HG02759 (cell line): ENCODE data around the gene PLCB1.

Experiments used
- ATAC-seq: cut with Tn5 transposase; IDR thresholded peaks from one replicate; pipeline ENCODE4 v1.9.1; 2021; ENCODE audit warnings: mild to moderate bottlenecking, moderate library complexity; ENCODE audit not compliant: unreplicated experiment

Gene PLCB1

DNA sequence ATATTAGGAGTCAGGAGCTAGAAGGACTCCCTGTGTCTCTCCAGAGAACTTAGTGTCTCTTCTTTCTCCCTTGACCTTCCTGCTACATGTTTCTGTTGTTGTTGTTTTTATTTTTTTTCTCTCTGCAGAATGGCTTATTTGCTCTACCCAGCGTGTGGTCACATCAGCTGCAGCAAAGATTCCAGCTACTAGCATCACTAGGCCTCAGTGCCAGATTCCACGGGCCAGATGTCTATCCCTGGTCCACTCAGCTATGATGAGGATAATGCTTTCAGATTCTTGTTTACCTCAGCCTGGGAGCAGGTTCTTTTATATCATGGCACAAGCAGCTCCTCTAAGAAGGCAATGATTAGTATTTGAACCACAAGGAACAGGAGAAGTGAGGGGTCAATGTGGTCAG, 110.0 kb downstream of the PLCB1 start:
- no peak for ATAC-seq

- no peak for ATAC-seq
These were observed 111.0 kb downstream of the PLCB1 start for GRCh38 chr20:8242827-8243724.

- no peak for ATAC-seq
These were observed 112.6 kb downstream of the PLCB1 start for GRCh38 chr20:8244637-8245036.

DNA sequence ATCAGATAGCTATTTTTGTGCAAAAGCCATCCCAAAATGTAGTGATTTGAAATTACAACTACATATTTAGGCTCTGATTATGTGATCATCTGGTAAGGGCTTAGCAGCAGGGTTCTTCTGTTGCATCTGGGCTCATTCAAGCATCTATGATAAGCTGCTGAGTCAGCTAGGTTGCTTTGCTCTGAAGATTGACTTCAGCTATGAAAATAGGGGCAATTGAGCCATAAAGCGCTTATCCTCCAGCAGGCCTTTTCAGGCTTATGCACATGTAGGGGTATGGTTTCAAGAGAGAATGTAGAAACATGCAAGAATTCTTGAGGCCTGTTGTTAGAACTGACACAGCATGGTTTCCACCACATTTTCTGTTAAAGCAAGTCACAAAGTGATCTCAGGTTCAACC, 114.1 kb downstream of the PLCB1 start:
- no peak for ATAC-seq

DNA sequence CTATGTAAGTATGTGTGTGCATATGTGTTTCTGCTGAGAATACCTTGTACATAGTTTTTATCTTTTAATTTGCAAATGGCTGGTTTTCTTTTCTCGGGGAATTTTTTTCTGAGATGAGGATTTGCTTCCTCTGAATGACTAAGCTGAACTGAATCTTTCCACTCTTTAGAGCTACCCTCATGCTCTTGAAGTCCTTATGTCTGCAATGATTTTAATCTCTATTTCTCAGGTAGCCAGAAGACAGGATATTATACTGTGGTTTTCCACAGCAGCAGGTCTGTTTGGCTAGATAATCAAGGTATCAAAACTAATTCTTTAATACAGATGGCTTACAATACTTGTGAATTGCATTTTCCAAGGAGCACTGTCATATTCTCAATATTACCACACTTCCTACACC, 114.7 kb downstream of the PLCB1 start:
- no peak for ATAC-seq

- no peak for ATAC-seq
These were observed 116.0 kb downstream of the PLCB1 start for GRCh38 chr20:8248051-8248450.

DNA sequence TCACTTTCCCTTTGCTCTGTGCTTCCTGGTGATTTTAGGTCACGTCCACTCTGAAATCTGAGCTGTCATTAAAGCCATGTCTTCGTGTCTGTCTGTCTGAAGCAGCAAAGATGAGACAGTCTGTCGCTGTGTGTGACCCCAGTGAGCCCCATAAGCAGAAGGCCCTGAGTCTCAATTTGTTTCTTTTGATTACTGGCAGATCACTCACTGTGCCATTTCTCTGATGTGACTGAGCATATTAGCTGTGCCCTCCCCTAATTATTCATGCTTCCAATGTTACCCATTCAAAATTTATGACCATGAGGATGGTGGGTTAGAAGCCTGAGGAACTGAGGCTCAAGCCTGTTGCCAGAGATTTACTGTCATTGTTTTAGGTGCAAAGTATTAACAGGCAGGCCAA, 117.6 kb downstream of the PLCB1 start:
- no peak for ATAC-seq

DNA sequence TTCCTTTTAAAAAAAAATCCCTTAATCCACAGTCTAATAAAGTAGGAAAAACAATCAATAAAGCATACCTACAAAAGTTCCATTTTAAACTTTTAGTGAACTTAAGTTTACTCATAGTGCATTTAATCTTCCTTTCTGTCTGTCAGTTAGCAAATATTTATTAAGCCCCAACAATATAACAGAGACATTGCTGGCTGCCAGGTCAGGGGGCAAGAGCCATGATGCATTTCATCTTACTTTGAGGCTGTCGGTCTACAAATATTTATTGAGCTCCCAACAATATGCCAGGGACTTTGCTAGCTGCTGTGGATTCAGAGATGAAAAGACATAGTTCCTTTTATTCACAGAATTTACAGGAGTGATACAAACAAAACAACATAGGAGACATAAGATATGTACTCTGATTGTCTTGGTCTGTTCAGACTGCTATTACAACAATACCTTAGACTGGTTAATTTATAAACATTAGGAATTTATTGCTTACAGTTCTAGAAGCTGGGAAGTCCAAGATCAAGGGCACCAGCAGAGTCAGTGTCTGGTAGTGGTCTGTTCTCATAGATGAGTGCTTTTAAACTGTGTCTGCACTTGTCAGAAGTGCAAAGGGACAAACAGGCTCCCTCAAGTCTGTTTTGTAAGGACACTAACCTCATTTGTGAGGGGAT, 118.6 kb downstream of the PLCB1 start:
- no peak for ATAC-seq

- no peak for ATAC-seq
These were observed 119.1 kb downstream of the PLCB1 start for GRCh38 chr20:8251201-8251575.

- no peak for ATAC-seq
These were observed 123.0 kb downstream of the PLCB1 start for GRCh38 chr20:8254911-8255582.

DNA sequence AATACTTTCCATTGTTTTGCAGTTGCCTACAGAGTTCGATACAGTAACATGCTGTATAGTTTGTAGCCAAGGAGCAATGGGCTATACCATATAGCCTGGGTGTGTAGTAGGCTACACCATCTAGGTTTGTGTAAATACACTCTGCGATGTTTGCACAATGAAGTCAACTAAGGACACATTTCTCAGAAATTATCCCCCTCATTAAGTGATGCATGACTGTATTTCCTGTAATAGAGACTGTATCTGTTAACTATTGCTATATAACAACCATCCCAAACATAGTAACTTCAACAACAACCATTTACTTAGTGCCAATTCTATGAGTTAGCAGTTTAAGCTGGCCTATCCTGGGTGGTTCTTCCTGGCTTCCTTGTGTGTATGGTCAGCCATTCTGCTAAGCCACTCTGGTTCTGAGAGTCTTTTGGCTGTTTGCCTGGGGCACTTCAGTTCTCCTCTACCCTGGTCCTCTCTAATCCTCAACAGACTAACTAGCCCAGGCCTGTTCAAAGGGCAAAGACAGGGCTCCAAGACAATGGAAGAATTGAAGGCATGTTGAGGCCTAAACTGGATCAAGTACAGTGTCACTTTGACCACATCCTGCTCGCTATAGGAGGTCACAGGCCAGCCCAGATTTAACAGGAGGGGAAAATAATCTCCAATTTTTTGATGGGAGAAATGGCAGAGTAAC, 124.0 kb downstream of the PLCB1 start:
- no peak for ATAC-seq

DNA sequence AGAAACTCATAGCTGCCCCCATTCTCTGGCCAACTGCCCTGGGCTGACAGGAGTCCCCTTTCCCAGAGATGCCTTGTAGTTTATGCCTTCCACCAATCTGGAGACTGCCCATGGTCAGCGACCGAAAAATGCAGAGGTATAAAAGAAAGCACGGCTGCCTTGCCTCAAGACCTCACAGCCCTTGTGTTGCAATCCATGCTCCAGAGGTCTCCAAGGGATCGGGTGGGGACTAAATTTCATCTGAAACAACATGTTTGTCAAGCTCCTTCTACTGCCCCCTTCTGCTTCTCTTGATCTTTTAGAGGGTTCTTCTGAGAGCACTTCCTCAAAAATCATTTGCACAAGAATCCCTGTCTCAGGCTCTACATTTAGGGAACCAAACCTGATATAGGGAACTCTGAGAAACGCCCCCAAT, 128.8 kb downstream of the PLCB1 start:
- no peak for ATAC-seq

GRCh38 chr20:8262721-8263120, 130.7 kb downstream of the PLCB1 start:
- ATAC-seq, result no peak

GRCh38 chr20:8265588-8265987, 133.5 kb downstream of the PLCB1 start:
- no peak for ATAC-seq

- no peak for ATAC-seq
These were observed 134.9 kb downstream of the PLCB1 start for GRCh38 chr20:8267009-8267408.

DNA sequence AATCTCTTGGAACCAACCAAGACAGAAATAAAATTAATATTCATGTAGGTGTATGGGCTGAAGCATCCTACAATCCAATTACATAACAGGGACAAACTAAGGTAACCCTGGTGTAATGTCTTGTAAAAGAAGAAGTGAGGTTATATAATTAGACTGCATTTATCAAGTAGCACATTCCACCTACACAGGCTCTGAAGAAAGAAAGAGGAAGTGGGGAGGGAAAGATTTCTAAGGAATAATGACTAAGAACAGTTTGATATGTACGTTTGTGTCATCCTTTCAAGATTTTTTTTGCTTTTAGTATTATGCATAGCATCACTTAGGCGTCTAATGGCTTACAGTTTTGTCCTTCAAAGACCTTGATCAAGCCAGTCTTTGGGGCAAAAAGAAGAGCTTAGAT, 139.7 kb downstream of the PLCB1 start:
- no peak for ATAC-seq

- no peak for ATAC-seq
These were observed 140.7 kb downstream of the PLCB1 start for GRCh38 chr20:8272766-8273165.

DNA sequence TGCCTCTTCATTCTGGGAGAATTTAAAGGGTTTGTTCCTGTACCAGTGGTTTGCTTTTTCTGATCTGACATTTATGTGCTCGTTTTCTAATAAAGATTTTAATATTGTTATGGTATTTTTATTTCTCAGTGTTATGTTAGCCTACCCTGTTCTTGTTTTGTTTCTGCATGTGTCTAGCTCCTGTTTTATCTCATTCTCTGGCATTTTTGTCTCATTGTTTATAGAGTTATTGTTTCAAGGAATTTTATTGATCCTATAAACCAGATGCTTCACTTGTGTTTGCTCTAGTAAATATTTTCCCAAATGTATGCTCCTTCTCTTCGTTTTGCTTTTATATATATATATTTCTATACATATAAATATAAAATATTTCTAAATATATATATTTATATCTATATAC, 152.8 kb downstream of the PLCB1 start:
- ATAC-seq, result no peak

GRCh38 chr20:8287340-8287739, 155.3 kb downstream of the PLCB1 start:
- ATAC-seq, result no peak

- no peak for ATAC-seq
These were observed 159.1 kb downstream of the PLCB1 start for GRCh38 chr20:8291200-8291599.

DNA sequence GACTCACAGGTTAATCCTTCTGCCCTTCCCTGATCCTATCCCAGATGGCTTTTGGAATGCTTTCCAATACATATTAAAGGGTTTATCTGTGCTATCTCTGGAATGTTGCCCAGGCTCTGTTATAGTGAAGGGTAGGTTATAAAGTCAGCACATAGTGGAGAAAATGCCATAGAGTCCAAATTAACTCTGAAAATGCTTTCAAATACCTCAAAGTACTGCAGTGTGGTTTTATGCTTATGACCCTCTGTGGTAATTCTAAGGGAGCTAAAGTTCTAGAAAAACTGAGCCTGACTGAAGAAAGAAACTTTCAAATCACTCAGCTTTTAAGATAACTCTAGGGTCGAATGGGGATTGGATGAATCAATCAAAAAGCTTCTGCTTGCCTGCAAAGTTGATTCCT, 159.8 kb downstream of the PLCB1 start:
- no peak for ATAC-seq
